Putamen (tissue), 1 donor: ENCODE measurements around the gene C19orf81.

Experiments used
- DNase-seq: peaks from one replicate; pipeline ENCODE4 v3.0.0-alpha.2; 2016; ENCODE audit warnings: low spot score

C19orf81 gene

DNA sequence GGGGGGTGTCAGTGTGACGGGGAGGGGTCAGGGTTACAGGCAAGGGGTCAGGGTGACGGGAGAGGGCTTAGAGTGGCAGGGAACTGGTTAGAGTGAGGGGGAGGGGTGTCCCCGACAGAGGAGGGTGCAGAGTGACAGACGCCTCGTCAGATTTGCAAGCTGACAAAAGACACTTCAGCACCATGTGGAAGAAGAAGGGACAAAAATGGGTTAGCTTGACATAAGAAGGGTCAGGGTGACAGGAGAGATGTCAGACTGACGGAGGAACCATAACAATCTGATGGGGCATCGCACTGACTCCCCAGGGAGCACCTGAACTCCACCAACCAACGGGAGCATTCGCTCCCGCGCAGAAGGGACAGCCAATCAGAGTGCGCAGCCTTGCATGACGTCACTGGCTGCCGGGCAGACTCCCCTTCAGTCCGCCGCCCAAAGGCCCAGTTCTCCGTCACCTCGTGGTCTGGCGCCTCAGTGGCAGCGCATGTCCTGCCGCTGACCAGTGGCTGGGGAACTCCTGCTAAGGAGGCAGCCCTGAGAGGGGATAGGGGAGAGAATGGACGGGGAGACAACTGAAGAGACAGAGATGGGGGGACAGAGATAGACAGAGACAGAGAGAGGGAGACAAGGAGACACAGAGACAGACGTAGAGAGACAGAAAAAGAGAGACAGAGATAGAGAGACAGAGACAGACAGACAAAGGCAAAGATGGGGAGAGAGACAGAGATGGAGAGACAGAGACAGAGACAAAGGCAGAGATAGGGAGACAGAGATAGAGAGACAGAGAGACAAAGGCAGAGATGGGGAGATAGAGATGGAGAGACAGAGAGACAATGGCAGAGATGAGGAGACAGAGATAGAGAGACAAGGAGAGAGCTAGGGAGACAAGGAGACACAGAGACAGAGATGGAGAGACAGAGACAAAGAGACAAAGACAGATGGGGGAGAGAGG lies 30.2 kb downstream of the C19orf81 start:
- DNase-seq, result peak; percentile 59

GRCh38 chr19:50686310-50687032 lies 37.2 kb downstream of the C19orf81 start:
- no peak for DNase-seq

GRCh38 chr19:50688766-50689165 lies 39.5 kb downstream of the C19orf81 start:
- DNase-seq, result no peak

DNA sequence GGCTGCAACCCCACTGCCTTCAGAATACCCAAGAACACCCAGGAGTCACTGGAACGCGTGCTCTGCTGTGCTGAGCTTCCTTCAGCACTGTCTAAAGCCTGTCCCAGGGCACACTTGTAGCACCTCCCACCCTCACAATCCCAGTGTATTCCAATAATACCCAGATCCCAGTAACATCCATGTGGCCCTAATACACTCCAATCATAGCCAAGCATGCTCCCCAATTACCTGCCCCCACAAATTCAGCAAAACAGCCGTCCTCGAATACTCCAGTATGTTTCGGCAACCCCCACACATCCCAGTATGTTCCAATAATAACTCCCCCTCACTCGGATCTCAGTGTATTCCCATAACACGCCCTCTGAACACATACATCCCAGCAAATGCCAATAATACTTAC lies 41.2 kb downstream of the C19orf81 start:
- peak; percentile 59 for DNase-seq

- DNase-seq, result no peak
Observed at GRCh38 chr19:50693064-50693975, 44.1 kb downstream of the C19orf81 start.

DNA sequence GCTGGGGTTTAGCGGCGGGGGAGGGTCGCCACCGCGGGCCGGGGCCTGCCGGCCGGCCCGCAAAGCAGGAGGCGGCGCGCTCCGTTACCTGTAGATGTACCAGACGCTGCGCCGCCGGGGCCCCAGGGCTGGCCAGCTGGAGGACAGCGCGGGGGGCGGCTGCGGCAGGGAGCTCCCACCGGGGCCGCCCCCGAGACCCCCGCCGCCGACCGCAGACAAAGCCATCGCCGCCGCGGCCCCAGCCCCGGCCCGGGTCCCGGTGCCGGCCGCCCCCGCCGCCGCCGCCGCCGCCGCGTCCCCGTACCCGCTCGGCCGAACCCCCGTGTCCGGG lies 45.5 kb downstream of the C19orf81 start:
- no peak for DNase-seq

DNA sequence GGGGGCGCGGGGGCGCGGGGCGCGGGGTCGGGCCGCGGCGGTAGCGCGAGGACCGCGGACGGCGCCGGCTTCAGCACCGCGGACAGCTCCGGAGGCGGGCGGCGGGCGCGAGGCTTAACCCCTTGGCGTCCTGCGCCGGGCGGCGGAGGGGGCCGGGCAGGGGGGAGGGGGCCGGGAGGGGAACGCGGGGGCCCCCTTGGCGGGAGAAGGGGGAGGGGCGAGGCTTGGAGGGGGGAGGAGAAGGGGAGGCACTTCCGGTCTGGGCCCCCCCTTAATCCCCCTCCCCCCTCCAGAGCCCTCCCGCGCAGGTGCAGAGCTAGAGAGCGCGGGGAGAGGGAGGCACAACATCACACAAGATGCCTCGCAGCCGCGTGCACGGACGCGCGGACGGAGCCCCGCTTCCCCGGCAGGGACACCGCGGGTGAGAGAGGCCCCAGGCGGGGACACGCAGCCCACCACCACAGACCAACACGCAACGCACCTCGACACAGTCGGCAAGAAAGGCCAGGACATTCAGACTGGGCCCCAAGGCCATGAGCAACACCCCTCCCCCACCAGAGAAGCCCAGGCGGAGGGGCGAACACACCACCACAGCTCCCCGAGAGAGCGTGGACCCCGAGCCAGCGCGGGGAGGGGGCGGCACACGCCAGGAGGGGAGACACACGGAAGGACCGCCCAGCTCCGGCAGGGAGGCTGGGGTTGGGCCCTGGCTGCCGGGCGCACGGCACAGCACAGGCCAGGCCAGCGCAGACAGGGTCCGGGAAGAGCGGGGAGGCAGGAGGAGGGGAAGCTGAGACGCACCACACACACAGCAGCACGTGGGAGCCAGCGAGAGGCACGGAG lies 46.2 kb downstream of the C19orf81 start:
- no peak for DNase-seq

DNA sequence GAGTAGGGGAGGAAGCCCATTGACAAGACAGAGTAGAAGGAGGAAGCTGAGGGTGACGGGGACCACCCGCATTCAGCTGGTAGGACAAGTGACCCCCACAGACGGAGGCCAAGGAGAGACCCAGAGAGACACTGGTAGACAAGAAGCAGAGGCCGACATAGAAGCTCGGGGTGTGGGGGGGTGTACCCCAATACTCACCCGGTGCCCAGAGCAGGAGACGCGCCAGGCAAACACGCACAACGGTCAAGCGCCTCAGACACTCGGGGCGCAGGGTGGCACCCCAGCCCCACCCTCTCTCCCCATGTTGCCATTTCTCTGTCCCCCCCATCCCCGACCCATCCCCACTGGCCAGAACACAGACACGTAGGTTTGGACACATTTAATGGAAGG lies 46.8 kb downstream of the C19orf81 start:
- DNase-seq, result no peak

DNA sequence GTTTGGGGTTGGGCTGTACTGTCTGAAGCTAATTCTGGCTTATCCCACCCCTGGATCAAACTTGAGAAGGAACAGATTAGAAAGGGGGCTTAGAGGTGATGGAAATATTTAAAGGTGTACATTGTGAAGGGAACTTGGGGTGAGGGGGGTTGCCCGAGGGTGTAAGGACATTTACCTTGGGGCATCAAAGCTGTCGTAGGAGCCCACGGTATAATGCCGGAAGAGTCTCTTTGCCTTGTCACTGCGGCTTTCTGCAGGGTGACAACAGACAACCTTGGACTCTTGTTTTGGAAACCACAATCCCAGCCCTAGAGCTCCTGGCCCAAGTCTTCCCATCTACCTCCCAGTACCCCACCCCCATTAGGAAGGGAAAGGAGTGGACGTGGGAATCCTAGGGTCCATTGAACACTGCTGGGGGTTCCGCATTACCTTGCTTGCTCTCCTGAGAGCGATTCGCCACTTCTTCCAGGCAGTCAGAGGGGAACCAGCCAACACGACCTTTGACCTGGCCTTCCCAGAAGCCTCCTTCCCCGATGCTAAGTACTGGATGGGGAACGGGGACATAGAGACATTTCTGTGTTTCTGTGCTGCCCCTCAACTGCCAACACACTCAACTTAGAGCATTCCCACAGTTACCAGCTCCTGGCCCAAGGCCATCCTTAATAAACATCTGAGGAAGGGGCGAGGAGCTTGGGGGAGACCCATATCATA lies 48.3 kb downstream of the C19orf81 start:
- no peak for DNase-seq

DNA sequence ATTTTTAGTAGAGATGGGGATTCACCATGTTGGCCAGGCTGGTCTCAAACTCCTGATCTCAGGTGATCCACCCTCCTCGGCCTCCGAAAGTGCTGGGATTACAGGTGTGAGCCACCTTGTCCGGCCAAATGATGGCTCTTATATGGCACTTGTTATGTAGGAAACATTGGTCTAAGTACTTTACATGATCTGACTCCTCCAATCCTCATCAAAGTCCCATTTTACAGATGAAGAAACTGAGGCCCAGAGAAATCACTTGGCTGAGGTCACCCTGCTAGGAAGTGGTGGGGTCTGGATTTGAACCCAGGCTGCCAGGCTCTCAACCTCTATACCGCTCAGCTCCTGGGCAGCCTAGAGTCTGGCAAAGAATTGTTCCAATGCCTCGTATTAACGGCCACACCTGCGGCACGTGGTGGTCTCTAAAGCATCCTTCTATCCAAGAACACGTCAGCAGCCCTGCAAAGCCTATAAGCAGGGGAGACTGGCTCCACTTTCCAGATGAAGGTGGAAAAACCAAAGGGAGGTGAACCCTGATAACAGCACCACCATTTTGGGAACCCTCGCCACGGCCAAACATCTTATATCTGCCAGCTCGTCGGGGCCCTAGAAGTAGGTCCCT lies 52.2 kb downstream of the C19orf81 start:
- no peak for DNase-seq

- DNase-seq, result no peak
Observed at GRCh38 chr19:50702158-50702870, 53.1 kb downstream of the C19orf81 start.

GRCh38 chr19:50702871-50703829 lies 53.9 kb downstream of the C19orf81 start:
- no peak for DNase-seq

GRCh38 chr19:50703915-50704796 lies 54.9 kb downstream of the C19orf81 start:
- DNase-seq, result no peak

GRCh38 chr19:50705422-50706019 lies 56.3 kb downstream of the C19orf81 start:
- no peak for DNase-seq

DNA sequence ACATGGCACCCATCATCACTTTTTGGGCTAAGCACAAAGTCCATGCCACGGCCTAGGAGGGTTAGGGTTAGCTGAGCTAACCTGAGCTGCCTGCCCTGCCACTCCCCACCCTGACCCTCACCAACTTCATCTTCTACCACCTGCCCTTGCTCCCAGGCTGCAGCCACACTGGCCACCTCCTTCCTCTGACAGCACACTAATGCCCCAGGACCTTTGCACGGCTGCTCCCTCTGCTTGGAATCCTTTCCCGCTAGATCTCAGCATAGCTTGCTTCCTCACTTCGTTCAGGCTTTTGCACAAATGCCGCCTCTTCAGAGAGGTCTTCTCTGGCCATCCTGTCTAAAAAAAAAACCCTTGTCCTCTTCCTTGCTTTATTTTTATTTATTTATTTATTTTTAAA lies 57.1 kb downstream of the C19orf81 start:
- DNase-seq, result no peak

GRCh38 chr19:50708179-50708879 lies 59.1 kb downstream of the C19orf81 start:
- DNase-seq, result no peak
